ENCODE data around the gene PALLD. TPM values are rescaled to one million over a fixed set of nuclear protein-coding genes. Genes with fewer than 3 reads are reported as not detected.

Gene PALLD
- total and polyA plus RNA-seq, 2 of the 8 experiments (the other 6 are each of a cell fraction or from before 2014, with no cell fraction given), result 10.5 to 25.0 TPM

DNA sequence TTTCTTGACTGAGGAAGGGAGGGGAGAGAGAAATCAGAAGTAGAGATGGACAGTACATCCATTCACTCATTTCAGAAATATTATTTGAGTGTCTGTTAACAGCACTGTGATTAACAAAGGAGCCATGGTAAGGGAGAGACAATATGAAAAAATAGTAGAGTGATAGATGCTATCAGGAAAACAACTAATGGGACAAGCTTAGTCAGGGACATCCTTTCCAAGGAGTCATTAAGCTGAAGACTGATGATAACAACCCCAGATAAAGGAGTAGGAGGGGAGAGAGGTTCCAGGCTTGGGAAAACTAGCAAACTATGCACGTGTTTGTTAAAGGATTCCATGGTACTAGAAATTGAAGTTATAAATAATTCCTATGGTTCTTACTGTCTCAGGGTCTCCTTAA lies 391.0 kb downstream of the PALLD start (continued):
- TF ChIP-seq, protein P1, sequence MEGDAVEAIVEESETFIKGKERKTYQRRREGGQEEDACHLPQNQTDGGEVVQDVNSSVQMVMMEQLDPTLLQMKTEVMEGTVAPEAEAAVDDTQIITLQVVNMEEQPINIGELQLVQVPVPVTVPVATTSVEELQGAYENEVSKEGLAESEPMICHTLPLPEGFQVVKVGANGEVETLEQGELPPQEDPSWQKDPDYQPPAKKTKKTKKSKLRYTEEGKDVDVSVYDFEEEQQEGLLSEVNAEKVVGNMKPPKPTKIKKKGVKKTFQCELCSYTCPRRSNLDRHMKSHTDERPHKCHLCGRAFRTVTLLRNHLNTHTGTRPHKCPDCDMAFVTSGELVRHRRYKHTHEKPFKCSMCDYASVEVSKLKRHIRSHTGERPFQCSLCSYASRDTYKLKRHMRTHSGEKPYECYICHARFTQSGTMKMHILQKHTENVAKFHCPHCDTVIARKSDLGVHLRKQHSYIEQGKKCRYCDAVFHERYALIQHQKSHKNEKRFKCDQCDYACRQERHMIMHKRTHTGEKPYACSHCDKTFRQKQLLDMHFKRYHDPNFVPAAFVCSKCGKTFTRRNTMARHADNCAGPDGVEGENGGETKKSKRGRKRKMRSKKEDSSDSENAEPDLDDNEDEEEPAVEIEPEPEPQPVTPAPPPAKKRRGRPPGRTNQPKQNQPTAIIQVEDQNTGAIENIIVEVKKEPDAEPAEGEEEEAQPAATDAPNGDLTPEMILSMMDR (IDR thresholded peaks at IDR 0.05; ENCODE audit: control extremely low read depth in 1 of 3, insufficient read depth in 1 of 3, low read depth in 1 of 3, low read length in 3 of 3), result no peak
- no peak for TF ChIP-seq RNF2 (IDR thresholded peaks at IDR 0.05; ENCODE audit: borderline replicate concordance, low read depth, low read length, missing control alignments, poor library complexity, severe bottlenecking)
- no peak for TF ChIP-seq TEAD4 (IDR thresholded peaks at IDR 0.05; ENCODE audit: low read depth, low read length)
- TF ChIP-seq, protein P2, sequence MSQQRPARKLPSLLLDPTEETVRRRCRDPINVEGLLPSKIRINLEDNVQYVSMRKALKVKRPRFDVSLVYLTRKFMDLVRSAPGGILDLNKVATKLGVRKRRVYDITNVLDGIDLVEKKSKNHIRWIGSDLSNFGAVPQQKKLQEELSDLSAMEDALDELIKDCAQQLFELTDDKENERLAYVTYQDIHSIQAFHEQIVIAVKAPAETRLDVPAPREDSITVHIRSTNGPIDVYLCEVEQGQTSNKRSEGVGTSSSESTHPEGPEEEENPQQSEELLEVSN (IDR thresholded peaks at IDR 0.05), result no peak
- TF ChIP-seq RBBP5 (IDR thresholded peaks at IDR 0.05; ENCODE audit: borderline replicate concordance, low read depth, low read length), result no peak

Data from H1 (cell line).